ENCODE data around the gene SEC24B. TPM values are rescaled to one million over a fixed set of nuclear protein-coding genes. Genes with fewer than 3 reads are reported as not detected.

Gene SEC24B
- total RNA-seq, result 10 to 100 TPM; 24.6 to 35.9 TPM

DNA sequence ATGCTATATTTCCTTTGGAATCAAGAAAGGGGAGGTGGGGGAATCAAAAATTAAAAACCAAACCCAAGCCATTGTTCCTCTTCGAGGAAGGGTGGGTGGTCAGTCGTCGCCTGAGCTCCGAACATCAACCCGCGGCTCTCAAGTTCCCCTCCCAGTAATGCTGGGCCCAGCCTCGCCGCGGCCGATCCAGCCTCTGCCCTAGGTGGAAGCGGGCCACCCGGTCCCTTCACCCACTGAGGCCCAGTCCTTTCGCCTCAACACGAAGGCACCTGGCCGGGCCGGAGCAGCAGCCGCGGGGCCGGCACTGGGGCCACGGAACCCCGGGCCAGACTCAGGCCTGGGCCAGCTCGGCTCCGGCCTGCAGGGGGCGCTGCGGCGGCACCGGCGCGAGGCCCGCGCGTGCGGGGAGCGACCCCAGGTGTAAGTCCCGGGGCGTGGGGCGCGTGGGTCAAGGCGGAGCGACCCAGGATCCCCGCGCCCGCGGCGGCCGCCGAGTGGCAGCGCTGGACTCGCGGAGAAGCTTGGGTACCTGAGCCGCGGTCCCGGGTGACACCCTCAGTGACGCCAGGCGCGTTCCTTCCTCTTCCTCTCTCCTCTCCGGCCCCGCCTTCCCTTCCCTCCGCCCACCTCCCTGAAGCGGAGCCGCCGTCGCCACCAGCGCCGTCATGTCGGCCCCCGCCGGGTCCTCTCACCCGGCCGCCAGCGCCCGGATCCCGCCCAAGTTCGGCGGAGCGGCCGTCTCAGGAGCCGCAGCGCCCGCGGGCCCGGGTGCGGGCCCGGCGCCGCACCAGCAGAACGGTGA lies at the start of gene SEC24B:
Gene SEC24B (plus strand): TSS at position 611 of the 802 bp plus-strand sequence. CDS start 55 bp downstream, at position 666.
- peak within 1 kb of the TSS; percentile 93 for H3K27ac Mint-ChIP-seq
- ATAC-seq (peak; percentile 82), DNase-seq (peak; percentile 94)
- ChIA-PET POLR2A (interaction anchor here (0.7 to 1.0 kb wide), 2 partner anchors 44 to 382 kb away, joined by 3 read pairs; no protein-coding TSS in a partner anchor), CTCF (interaction anchor here (0.5 to 2.7 kb wide), 31 partner anchors 8 to 1009 kb away, joined by 3 to 9 read pairs (median 4); partner anchors contain the start of genes CASP6, PLA2G12A and RRH)
- H3K27me3 Mint-ChIP-seq, result no peaks in the 10 kb centered on the region
- no peaks in the 10 kb centered on the region for H3K9me3 Mint-ChIP-seq (ENCODE audit: low read depth)
- peaks cover 15% of the 10 kb centered on the region for H3K36me3 Mint-ChIP-seq (ENCODE audit: low read depth)
- H3K4me3 Mint-ChIP-seq, result peak within 1 kb of the TSS; percentile 83
- intact Hi-C loops (cut with DNase I, micrococcal nuclease), result loop anchor here (1.0 to 10.0 kb wide), 13 partner anchors 39 to 764 kb away; partner anchors contain the start of genes CASP6 (in 2 of the 2), ELOVL6 (in 2 of the 2), GAR1 (in 2 of the 2) and MCUB (in 2 of the 2)
- peaks cover 61% of the 10 kb centered on the region for H3K4me1 Mint-ChIP-seq

DNA sequence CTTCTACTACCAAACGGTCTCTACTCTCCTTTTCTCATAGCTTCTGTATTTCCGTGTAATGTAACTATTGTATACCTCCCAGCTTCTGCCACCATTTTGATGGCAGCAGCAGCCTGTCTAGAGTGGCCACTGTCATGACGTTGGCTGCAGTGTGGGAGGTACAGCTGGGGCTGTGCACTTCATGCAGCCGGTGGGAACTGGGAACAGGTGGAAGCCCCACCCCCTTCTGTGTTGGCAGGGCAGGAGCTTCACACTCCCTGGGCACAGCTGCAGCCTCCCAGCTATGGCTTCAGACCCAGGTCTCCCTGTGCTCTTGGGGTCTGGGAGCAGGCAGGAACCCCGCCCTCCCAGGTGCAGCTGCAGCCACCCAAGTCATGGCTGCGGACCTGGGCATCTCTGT lies 49.8 kb upstream of the SEC24B start:
- no peaks in the 10 kb centered on the region for H3K9me3 Mint-ChIP-seq (ENCODE audit: low read depth)
- no peak overlapping the region for H3K27ac Mint-ChIP-seq
- ChIA-PET POLR2A (no interaction called here), CTCF (interaction anchor here (0.6 kb wide), 1 partner anchor 729 kb away, joined by 3 read pairs; no protein-coding TSS in a partner anchor)
- no peaks in the 10 kb centered on the region for H3K4me1 Mint-ChIP-seq
- H3K27me3 Mint-ChIP-seq, result peaks cover 2% of the 10 kb centered on the region
- H3K4me3 Mint-ChIP-seq, result no peak overlapping the region
- no peaks in the 10 kb centered on the region for H3K36me3 Mint-ChIP-seq (ENCODE audit: low read depth)
- no peak for DNase-seq
- intact Hi-C loops (cut with DNase I, micrococcal nuclease), result no loop called here
- ATAC-seq, result no peak

DNA sequence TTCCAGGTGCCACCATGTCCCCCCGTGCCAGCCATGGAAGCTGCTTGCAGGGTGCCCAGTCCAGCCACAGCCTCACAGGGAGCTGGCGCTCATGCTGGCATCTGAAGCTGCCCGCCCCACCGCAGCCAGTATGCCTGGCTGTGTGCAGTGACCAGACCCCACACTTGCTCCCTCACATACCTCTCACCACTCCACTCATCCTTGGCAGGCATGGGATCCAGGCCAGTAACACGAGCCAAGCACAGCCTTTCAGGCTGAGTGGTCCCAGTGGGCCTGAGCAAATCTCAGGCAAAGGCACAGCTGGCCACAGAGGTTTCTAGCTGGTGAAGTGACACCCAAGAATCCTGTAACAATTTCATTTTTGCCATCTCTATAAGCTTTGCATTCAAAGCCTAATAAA lies 48.4 kb upstream of the SEC24B start:
- ATAC-seq (no peak), DNase-seq (no peak)
- Mint-ChIP-seq H3K4me3 (no peak overlapping the region), H3K27ac (no peak overlapping the region), H3K36me3 (ENCODE audit: low read depth) (no peaks in the 10 kb centered on the region), H3K9me3 (ENCODE audit: low read depth) (no peaks in the 10 kb centered on the region), H3K27me3 (peaks cover 2% of the 10 kb centered on the region), H3K4me1 (peaks cover 2% of the 10 kb centered on the region)
- ChIA-PET POLR2A (no interaction called here), CTCF (interaction anchor here (0.6 kb wide), 1 partner anchor 1232 kb away, joined by 3 read pairs; no protein-coding TSS in a partner anchor)
- intact Hi-C loops (cut with DNase I, micrococcal nuclease), result no loop called here

DNA sequence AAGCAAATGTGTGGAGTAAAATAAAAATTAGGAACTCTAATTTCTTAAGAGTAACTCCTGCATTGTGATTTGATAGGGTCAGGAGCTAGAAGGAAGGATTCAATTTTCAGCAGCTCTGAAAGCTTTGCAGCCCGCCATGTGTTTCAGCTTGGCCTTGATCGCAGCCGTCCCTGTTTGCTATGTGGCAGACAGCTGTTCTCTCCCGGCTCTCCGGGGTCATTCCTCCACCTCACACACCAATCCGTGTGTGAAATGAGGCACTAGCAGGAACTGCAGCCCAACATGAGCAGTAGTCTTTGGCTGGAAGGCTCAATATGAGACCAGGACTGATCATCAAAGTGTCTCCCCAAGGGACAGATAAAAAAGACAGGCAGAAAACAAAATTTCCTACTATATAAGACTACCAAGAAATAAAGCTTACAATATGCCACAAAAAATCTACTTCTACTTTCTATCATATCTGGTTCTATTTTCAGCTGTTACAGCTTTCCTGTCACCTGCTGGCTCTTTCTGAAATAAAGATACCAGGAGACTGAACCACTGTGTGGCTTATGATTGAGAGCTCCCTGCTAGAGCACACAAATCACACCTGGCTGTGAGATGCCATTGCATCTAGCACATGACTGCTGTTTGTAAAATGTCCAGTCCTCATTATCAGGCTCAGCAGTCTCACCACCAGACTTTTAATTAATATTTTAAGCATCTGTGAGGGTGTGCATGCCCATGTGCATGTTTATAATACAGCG lies 44.1 kb upstream of the SEC24B start:
- Mint-ChIP-seq H3K27ac (no peak overlapping the region), H3K4me1 (peaks cover 8% of the 10 kb centered on the region), H3K9me3 (ENCODE audit: low read depth) (no peaks in the 10 kb centered on the region), H3K27me3 (peaks cover 2% of the 10 kb centered on the region), H3K4me3 (no peak overlapping the region), H3K36me3 (ENCODE audit: low read depth) (no peaks in the 10 kb centered on the region)
- no peak for DNase-seq
- ATAC-seq, result no peak
- POLR2A ChIA-PET, result no interaction called here
- intact Hi-C loops (cut with DNase I, micrococcal nuclease), result no loop called here
- CTCF ChIA-PET, result interaction anchor here (0.9 to 1.0 kb wide), 2 partner anchors 17 to 22 kb away, joined by 3 read pairs; no protein-coding TSS in a partner anchor

DNA sequence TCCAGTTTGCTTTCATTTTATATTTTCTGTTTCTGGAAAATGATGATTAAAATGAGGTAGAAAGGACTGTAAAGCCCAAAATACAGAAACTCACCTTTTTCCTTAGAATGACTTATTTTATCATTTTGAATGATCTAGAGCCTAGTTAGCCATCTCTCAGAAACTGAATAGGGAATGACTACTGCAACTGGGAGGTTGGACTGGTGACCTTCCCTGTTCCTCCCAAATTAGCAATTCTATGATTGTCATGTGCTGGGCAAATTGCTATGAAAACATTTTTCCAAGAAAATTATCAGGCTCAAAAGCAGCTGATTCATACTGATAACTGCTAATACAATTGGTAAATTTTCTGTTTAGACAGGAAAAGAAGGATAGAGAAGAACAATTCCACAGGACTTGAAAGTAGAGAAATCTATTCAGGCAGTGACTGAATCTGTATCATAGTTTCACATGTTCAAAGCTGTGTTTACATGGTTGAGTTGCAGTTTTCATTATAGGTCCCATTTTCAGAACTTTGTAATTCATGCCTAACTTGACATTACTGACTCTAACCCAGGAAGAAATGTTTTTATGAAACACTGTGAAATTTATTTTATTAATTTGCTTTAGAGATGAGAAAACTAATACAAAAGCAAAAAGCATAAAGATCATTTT lies 43.4 kb upstream of the SEC24B start:
- intact Hi-C loops (cut with DNase I, micrococcal nuclease), result no loop called here
- no peak for DNase-seq
- Mint-ChIP-seq H3K27me3 (peaks cover 2% of the 10 kb centered on the region), H3K27ac (no peak overlapping the region), H3K4me1 (peaks cover 8% of the 10 kb centered on the region), H3K4me3 (no peak overlapping the region), H3K9me3 (ENCODE audit: low read depth) (no peaks in the 10 kb centered on the region), H3K36me3 (ENCODE audit: low read depth) (no peaks in the 10 kb centered on the region)
- ChIA-PET CTCF (interaction anchor here (0.9 kb wide), 1 partner anchor 16 kb away, joined by 3 read pairs; no protein-coding TSS in a partner anchor), POLR2A (no interaction called here)
- no peak for ATAC-seq

DNA sequence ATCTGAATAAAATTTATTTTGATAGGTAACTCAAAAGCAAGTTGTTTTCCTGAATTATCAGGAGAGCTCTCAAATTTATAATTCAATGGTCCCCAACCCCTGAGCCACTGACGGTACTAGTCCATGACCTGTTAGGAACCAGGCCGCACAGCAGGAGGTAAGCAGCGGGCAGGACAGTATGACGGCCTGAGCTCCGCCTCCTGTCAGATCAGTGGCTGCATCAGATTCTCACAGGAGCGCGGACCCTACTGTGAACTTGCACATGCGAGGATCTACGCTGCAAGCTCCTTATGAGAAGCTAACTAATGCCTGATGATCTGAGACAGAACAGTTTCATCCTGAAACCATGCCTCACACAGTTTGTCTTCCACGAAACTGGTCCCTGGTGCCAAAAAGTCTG lies 37.9 kb upstream of the SEC24B start:
- H3K4me1 Mint-ChIP-seq, result peaks cover 2% of the 10 kb centered on the region

DNA sequence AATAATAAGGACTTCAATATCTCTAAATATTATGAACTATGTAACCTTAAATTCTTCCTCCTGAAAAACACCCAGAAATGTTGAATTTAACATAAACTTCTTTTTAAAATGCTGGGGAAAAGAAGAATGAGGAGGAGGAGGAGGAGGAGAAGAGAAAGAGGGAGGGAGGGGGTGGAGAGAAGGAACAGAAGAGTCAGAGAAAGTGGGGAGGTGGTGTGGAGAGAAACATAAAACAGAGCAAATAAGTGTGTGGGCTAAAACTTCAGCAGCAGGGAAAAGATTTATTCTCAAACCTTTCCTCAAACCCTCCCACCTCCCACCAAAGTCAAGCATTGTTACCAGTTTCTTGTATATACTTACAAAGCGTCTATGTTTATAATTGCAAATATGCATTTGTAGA lies 34.7 kb upstream of the SEC24B start:
- H3K27ac Mint-ChIP-seq, result no peak overlapping the region
- intact Hi-C loops (cut with DNase I, micrococcal nuclease), result no loop called here
- POLR2A ChIA-PET, result no interaction called here
- no peaks in the 10 kb centered on the region for H3K4me1 Mint-ChIP-seq
- H3K4me3 Mint-ChIP-seq, result no peak overlapping the region
- DNase-seq, result no peak
- H3K9me3 Mint-ChIP-seq (ENCODE audit: low read depth), result no peaks in the 10 kb centered on the region
- H3K27me3 Mint-ChIP-seq, result peaks cover 4% of the 10 kb centered on the region
- CTCF ChIA-PET, result no interaction called here
- ATAC-seq, result no peak
- H3K36me3 Mint-ChIP-seq (ENCODE audit: low read depth), result no peaks in the 10 kb centered on the region

More for the DNA sequence above, 37.9 kb upstream of the SEC24B start:
- no peak for DNase-seq
- ChIA-PET POLR2A (no interaction called here), CTCF (no interaction called here)
- Mint-ChIP-seq H3K27ac (no peak overlapping the region), H3K27me3 (peaks cover 4% of the 10 kb centered on the region), H3K4me3 (no peak overlapping the region), H3K9me3 (ENCODE audit: low read depth) (no peaks in the 10 kb centered on the region), H3K36me3 (ENCODE audit: low read depth) (no peaks in the 10 kb centered on the region)
- no peak for ATAC-seq
- intact Hi-C loops (cut with DNase I, micrococcal nuclease), result no loop called here

DNA sequence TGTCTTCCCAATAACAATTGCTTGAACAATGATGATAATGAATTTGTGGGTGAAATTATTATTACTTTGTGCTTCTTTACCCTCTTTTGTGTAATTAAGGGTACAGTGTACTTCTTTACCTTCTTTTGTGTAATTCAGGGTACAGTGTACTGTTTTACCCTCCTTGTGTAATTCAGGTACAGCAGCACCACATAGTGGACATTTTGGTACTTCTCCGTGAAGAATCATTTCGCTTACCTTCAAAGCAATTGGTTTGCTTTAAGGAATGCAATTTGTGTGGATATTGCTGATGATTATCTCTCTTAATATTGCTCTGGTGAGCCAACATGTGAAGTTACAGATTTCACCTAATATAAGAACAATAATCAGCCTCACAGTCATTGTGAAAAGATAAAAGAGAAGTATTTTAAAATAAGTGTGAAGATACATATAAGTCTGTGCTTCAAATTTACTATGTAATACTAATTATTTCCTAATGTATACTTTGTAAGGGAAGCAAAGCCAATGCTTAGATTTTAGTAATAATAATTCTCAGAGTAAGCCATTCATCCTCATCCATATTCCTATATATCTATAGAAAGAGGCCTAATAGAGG lies 27.2 kb upstream of the SEC24B start:
- H3K4me3 Mint-ChIP-seq, result no peak overlapping the region
- H3K9me3 Mint-ChIP-seq (ENCODE audit: low read depth), result no peaks in the 10 kb centered on the region
- ChIA-PET CTCF (interaction anchor here (0.7 to 1.1 kb wide), 3 partner anchors 9 to 769 kb away, joined by 3 to 4 read pairs (median 3); no protein-coding TSS in a partner anchor), POLR2A (no interaction called here)
- intact Hi-C loops (cut with DNase I, micrococcal nuclease), result loop anchor here in 1 of 2 experiments (1.0 to 10.0 kb wide), 4 partner anchors 572 to 1389 kb away; no protein-coding TSS in a partner anchor
- peak; percentile 40 for DNase-seq
- no peaks in the 10 kb centered on the region for H3K36me3 Mint-ChIP-seq (ENCODE audit: low read depth)
- H3K4me1 Mint-ChIP-seq, result no peaks in the 10 kb centered on the region
- H3K27ac Mint-ChIP-seq, result no peak overlapping the region
- ATAC-seq, result peak; percentile 76
- H3K27me3 Mint-ChIP-seq, result peaks cover 6% of the 10 kb centered on the region

DNA sequence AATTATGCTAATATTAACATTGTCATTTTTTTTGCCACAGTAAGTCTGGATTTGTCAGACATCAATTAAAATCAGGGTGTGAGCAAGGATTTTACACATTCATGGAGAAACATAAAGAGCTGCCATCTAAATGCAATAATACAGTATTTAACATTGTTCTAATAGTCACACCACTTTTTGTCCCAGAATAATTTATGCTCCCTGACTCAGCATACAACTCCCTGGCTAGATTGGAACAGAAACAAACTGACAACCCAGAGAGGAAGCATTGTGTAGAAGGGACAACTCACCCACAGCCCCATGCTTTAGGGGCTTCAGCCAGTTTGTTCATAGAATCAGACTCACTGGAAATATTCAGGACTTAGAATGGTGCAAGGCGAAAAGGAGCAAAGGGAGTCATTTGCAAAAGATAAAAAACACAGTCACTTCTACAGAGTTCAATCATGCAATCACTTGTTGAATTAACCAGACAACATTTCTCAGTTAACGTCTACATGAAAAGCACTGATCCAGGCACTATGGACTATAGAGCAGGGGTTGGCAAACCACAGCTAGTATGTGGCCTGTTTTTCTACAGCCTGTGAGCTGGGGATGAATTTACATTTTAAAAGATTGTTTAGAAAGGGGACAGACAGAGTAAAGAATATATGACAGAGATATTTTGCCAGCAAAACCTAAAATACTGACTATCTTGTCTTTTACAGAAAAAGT lies 26.4 kb upstream of the SEC24B start:
- Mint-ChIP-seq H3K36me3 (ENCODE audit: low read depth) (no peaks in the 10 kb centered on the region), H3K27ac (no peak overlapping the region), H3K4me3 (no peak overlapping the region), H3K9me3 (ENCODE audit: low read depth) (no peaks in the 10 kb centered on the region), H3K27me3 (peaks cover 6% of the 10 kb centered on the region), H3K4me1 (peaks cover 4% of the 10 kb centered on the region)
- no peak for ATAC-seq
- intact Hi-C loops (cut with DNase I, micrococcal nuclease), result loop anchor here in 1 of 2 experiments (5.0 to 10.0 kb wide), 2 partner anchors 822 to 1390 kb away; no protein-coding TSS in a partner anchor
- ChIA-PET POLR2A (no interaction called here), CTCF (no interaction called here)
- no peak for DNase-seq

DNA sequence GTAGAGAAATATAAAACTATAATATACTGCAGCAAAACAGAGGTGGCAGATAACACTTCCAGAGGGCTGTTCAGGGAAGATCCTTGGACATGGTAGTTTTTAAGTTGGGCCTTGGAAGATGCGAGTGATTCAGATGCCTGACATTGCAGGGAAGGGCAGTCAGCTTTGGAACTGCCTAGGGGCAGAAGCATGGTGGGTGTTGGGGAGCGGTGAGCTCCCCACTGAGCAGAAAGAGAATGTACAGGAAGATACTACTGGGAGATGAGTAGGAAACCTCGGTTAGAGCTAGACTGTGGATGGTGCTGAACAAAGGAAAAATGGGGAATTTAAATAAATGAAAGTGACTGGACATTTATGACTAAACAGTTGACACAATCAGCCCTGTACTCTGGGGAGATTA lies 24.9 kb upstream of the SEC24B start:
- no peaks in the 10 kb centered on the region for H3K9me3 Mint-ChIP-seq (ENCODE audit: low read depth)
- peaks cover 5% of the 10 kb centered on the region for H3K27me3 Mint-ChIP-seq
- intact Hi-C loops (cut with DNase I, micrococcal nuclease), result loop anchor here in 1 of 2 experiments (5.0 to 10.0 kb wide), 2 partner anchors 824 to 1391 kb away; no protein-coding TSS in a partner anchor
- ATAC-seq (no peak), DNase-seq (no peak)
- ChIA-PET CTCF (no interaction called here), POLR2A (no interaction called here)
- no peak overlapping the region for H3K27ac Mint-ChIP-seq
- peaks cover 6% of the 10 kb centered on the region for H3K4me1 Mint-ChIP-seq
- no peak overlapping the region for H3K4me3 Mint-ChIP-seq
- H3K36me3 Mint-ChIP-seq (ENCODE audit: low read depth), result no peaks in the 10 kb centered on the region

All from activated CD4-positive, alpha-beta T cell treated with anti-CD3 and anti-CD28 coated beads for 36 hours (primary cell).